HepG2 (cell line): ENCODE data around the gene SGPP2.

ENCODE experiments used
- ARHGAP35 ChIP-seq: sonication (generic); formaldehyde crosslinking; IDR thresholded peaks from 2 replicates; pipeline ENCODE4 v1.9.0; 2022; ENCODE audit warnings: mild to moderate bottlenecking, inconsistent platforms, moderate library complexity, missing genetic modification reagents, borderline replicate concordance
- ATF7 ChIP-seq, 2 experiments: fragments of 450-650 bp in 1 of 2; sonication (generic) in 1 of 2; formaldehyde crosslinking in 1 of 2; IDR thresholded peaks; 2 replicates each; pipeline versions ENCODE4 v1.4.0 to v1.6.1; 2016 to 2020; ENCODE audit warnings: antibody characterized with exemption in 1 of 2, mild to moderate bottlenecking in 1 of 2, missing genetic modification reagents in 1 of 2
- BHLHE40 ChIP-seq: IDR thresholded peaks from 2 replicates; pipeline ENCODE4 v1.6.1; 2011; ENCODE audit warnings: low read length, improper control_type of control experiment
- BRD4 ChIP-seq: sonication (generic); formaldehyde crosslinking; IDR thresholded peaks from 2 replicates; pipeline ENCODE4 v1.4.0; 2020; ENCODE audit warnings: missing genetic modification reagents
- EZH2 ChIP-seq: conservative IDR thresholded peaks from 2 replicates; pipeline ENCODE4 v1.6.1; 2012; ENCODE audit warnings: mild to moderate bottlenecking, low read depth, low read length, moderate library complexity
- GABPB1 ChIP-seq: IDR thresholded peaks from 2 replicates; pipeline ENCODE4 v1.6.1; 2016; ENCODE audit warnings: mild to moderate bottlenecking, missing genetic modification reagents, moderate library complexity, missing compliant biosample characterization
- HDAC6 ChIP-seq: fragments of 200-600 bp; sonication (generic); IDR thresholded peaks from 2 replicates; pipeline ENCODE4 v1.7.0; 2017; ENCODE audit warnings: mild to moderate bottlenecking, antibody characterized with exemption, low read length, low read depth
- HMG20A ChIP-seq: IDR thresholded peaks from 2 replicates; pipeline ENCODE4 v1.6.1; 2016; ENCODE audit warnings: borderline replicate concordance
- SETDB1 ChIP-seq: sonication (generic); formaldehyde crosslinking; IDR thresholded peaks from 2 replicates; pipeline ENCODE4 v1.5.1; 2020; ENCODE audit warnings: missing genetic modification reagents, mild to moderate bottlenecking, borderline replicate concordance
- ZBTB33 ChIP-seq: sonication (generic); formaldehyde crosslinking; IDR thresholded peaks from 2 replicates; pipeline ENCODE4 v1.4.0; 2020; ENCODE audit warnings: missing genetic modification reagents
- ZNF232 ChIP-seq: sonication (generic); formaldehyde crosslinking; IDR thresholded peaks from 2 replicates; pipeline ENCODE4 v1.4.0; 2020; ENCODE audit warnings: missing genetic modification reagents, borderline replicate concordance
- ZNF550 ChIP-seq: sonication (generic); formaldehyde crosslinking; IDR thresholded peaks from 2 replicates; pipeline ENCODE4 v1.4.0; 2020; ENCODE audit warnings: mild to moderate bottlenecking, missing genetic modification reagents, borderline replicate concordance
- TF ChIP-seq, protein P1 (sequence below): sonication (generic); formaldehyde crosslinking; IDR thresholded peaks from 2 replicates; pipeline ENCODE4 v1.5.0; 2020; ENCODE audit warnings: mild to moderate bottlenecking, missing genetic modification reagents, moderate library complexity
- TF ChIP-seq, protein P2 (sequence below): sonication (generic); formaldehyde crosslinking; IDR thresholded peaks from 2 replicates; pipeline ENCODE4 v1.9.0; 2022; ENCODE audit warnings: missing genetic modification reagents, mild to moderate bottlenecking, borderline replicate concordance

DNA sequence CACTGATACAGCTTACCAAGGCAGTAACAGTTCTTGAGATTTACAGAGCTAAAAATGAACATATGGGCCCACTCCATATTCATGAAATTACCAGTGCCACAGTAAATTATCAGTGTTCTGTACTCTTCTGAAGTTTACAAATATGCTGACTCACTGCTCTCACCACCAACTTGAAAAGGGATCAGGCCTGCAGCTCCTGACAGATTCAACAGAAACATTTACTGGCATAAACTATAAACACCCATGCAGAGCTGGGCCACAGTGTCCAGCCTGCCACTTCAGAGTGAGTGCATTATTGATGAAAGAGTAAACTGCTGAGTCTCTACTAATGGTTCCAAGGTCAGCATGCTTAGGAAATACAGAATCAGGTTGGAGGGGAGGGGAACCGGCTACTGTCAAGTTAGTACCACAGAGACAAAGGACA lies 148.4 kb downstream of the SGPP2 start:
- TF ChIP-seq BRD4: no peak
- TF ChIP-seq ZNF550 (CRISPR knock-in tag): no peak
- no peak for TF ChIP-seq ZNF232
- TF ChIP-seq ZBTB33 (CRISPR knock-in tag): no peak
- TF ChIP-seq ATF7 (IDR thresholded peaks at IDR 0.05): no peak
- TF ChIP-seq ATF7 (CRISPR knock-in tag; IDR thresholded peaks at IDR 0.05): no peak
- TF ChIP-seq, protein P1, sequence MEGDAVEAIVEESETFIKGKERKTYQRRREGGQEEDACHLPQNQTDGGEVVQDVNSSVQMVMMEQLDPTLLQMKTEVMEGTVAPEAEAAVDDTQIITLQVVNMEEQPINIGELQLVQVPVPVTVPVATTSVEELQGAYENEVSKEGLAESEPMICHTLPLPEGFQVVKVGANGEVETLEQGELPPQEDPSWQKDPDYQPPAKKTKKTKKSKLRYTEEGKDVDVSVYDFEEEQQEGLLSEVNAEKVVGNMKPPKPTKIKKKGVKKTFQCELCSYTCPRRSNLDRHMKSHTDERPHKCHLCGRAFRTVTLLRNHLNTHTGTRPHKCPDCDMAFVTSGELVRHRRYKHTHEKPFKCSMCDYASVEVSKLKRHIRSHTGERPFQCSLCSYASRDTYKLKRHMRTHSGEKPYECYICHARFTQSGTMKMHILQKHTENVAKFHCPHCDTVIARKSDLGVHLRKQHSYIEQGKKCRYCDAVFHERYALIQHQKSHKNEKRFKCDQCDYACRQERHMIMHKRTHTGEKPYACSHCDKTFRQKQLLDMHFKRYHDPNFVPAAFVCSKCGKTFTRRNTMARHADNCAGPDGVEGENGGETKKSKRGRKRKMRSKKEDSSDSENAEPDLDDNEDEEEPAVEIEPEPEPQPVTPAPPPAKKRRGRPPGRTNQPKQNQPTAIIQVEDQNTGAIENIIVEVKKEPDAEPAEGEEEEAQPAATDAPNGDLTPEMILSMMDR (CRISPR knock-in tag): no peak
- no peak for TF ChIP-seq SETDB1 (CRISPR knock-in tag)
- TF ChIP-seq EZH2: no peak
- TF ChIP-seq, protein P2, sequence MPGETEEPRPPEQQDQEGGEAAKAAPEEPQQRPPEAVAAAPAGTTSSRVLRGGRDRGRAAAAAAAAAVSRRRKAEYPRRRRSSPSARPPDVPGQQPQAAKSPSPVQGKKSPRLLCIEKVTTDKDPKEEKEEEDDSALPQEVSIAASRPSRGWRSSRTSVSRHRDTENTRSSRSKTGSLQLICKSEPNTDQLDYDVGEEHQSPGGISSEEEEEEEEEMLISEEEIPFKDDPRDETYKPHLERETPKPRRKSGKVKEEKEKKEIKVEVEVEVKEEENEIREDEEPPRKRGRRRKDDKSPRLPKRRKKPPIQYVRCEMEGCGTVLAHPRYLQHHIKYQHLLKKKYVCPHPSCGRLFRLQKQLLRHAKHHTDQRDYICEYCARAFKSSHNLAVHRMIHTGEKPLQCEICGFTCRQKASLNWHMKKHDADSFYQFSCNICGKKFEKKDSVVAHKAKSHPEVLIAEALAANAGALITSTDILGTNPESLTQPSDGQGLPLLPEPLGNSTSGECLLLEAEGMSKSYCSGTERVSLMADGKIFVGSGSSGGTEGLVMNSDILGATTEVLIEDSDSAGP: no peak
- no peak for TF ChIP-seq GABPB1 (CRISPR knock-in tag)
- no peak for TF ChIP-seq BHLHE40
- TF ChIP-seq ARHGAP35 (CRISPR knock-in tag): no peak
- peak; percentile 68; the same call in 1 of the 2 replicates for TF ChIP-seq HMG20A (CRISPR knock-in tag)
- no peak for TF ChIP-seq HDAC6
